Fibroblast of mammary gland (primary cell): ENCODE measurements around the gene MAOB.

Experiments used
- DNase-seq: peaks from one replicate; pipeline ENCODE4 v3.0.0-alpha.2; 2010; ENCODE audit warnings: low read depth
- H3K4me3 ChIP-seq: 2 replicates; pipeline ENCODE4 v1.5.1; 2011; ENCODE audit warnings: low read depth, mild to moderate bottlenecking, low read length, moderate library complexity; ENCODE audit not compliant: control insufficient read depth
- CTCF ChIP-seq: conservative IDR thresholded peaks from 2 replicates; pipeline ENCODE4 v1.5.1; 2011; ENCODE audit warnings: low read depth, low read length, inconsistent platforms; ENCODE audit not compliant: control insufficient read depth, insufficient read depth

The MAOB gene

DNA sequence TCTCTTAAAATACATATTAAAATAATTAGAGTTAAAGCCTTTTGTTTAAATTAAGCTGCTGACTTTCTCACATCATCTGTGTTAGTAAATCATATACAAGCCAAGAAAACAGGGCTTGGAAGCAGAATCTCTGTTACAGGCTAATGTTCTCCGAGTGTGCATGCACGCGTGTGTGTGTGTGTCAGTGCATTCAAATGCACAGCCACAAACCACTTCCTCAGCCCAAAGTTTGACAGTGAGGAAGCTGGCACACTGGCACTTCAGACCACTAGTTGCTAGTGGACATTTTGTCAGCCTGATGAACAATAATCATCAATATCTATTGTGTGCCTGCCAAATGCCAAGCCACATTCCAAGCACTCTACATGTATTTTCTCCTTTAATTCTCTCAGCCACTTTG lies 5.6 kb downstream of the MAOB start:
- H3K4me3 ChIP-seq = no peak overlapping the region
- no peak for TF ChIP-seq CTCF
- no peak for DNase-seq

DNA sequence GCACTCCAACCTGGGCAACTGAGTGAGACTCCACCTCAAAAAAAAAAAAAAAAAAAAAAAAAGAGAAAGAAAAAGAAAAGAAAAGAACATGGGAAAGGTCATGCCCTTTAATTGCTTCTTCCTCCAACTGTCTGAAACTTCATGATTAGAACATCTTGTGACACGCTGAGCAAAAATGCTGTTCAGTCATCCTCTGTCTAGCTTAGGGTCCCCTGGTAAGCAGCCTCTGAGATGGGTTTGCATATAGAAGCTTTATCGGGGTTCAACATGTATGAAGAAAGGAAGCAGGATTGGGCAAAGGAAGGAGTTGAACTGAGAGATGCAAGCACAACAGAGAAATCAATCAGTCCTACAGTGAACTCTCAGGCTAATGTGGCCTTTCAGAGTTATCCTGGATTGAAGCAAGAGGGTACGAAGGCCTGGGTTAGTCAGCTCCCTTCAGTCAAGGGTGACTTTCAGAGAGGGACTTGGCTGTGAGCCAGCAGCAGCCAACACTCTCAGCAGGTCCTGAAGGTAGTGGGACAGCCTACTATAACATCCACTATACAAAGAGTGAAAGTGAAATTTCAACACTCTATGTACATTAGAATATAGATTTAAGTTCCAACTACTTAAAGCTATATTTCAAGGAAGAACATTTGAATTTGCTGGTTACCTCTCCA lies 11.4 kb downstream of the MAOB start:
- no peak overlapping the region for H3K4me3 ChIP-seq
- TF ChIP-seq CTCF = no peak
- no peak for DNase-seq

- H3K4me3 ChIP-seq = no peak overlapping the region
- no peak for DNase-seq
- no peak for TF ChIP-seq CTCF
Measured at GRCh38 chrX:43870011-43870410, 12.2 kb downstream of the MAOB start.

DNA sequence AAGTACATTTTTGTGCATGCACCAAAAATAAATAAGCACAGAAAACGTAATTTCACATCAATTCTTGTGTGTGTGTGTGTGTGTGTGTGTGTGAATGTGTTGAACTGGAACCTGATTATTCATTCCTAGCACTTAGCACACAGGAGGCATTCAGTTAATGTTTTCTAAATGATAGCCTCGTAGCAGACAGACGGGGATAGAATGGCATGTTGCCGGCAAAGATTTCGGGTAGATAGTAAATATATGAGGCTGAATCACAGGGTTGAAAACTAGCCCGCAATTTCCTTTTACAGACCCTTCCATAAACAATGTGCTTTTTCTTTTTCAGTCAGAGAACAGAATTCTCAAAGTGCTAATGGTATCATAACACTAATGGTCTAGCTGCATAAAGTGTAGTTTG lies 13.5 kb downstream of the MAOB start:
- no peak for DNase-seq
- no peak overlapping the region for H3K4me3 ChIP-seq

GRCh38 chrX:43866423-43866822 lies 15.8 kb downstream of the MAOB start:
- H3K4me3 ChIP-seq = no peak overlapping the region
- DNase-seq = no peak
- no peak for TF ChIP-seq CTCF

More for the DNA sequence above, 13.5 kb downstream of the MAOB start:
- no peak for TF ChIP-seq CTCF

- TF ChIP-seq CTCF = no peak
- H3K4me3 ChIP-seq = no peak overlapping the region
- DNase-seq = no peak
Measured at GRCh38 chrX:43865791-43866190, 16.5 kb downstream of the MAOB start.

GRCh38 chrX:43862434-43862833 lies 19.8 kb downstream of the MAOB start:
- TF ChIP-seq CTCF = no peak
- no peak for DNase-seq
- no peak overlapping the region for H3K4me3 ChIP-seq
